GM15510 (cell line): Measurements from ENCODE around the gene CEBPB.

Experiments used
- POLR2A ChIP-seq: IDR thresholded peaks from 3 replicates; pipeline ENCODE4 v1.6.1; 2011; ENCODE audit warnings: borderline replicate concordance; ENCODE audit not compliant: insufficient read length; ENCODE audit errors: extremely low read depth

Gene CEBPB

GRCh38 chr20:50190251-50191064 is at the start of gene CEBPB:
Gene CEBPB (plus strand): TSS chr20:50190830. CDS start chr20:50191034, 204 bp downstream.
- peak; percentile 87 for TF ChIP-seq POLR2A

- no peak for TF ChIP-seq POLR2A
These were observed 49.5 kb upstream of the CEBPB start for GRCh38 chr20:50141018-50141675.

- no peak for TF ChIP-seq POLR2A
These were observed 48.6 kb upstream of the CEBPB start for GRCh38 chr20:50141811-50142561.

- no peak for TF ChIP-seq POLR2A
These were observed 47.8 kb upstream of the CEBPB start for GRCh38 chr20:50142812-50143211.

- TF ChIP-seq POLR2A, result no peak
These were observed 46.3 kb upstream of the CEBPB start for GRCh38 chr20:50144362-50144761.

GRCh38 chr20:50145566-50145965 is 45.1 kb upstream of the CEBPB start:
- no peak for TF ChIP-seq POLR2A

- no peak for TF ChIP-seq POLR2A
These were observed 44.4 kb upstream of the CEBPB start for GRCh38 chr20:50146214-50146613.

GRCh38 chr20:50146732-50147662 is 43.6 kb upstream of the CEBPB start:
- peak; percentile 40 for TF ChIP-seq POLR2A

- no peak for TF ChIP-seq POLR2A
These were observed 41.0 kb upstream of the CEBPB start for GRCh38 chr20:50149481-50150254.

GRCh38 chr20:50151034-50151743 is 39.4 kb upstream of the CEBPB start:
- TF ChIP-seq POLR2A, result no peak

- TF ChIP-seq POLR2A, result no peak
These were observed 38.1 kb upstream of the CEBPB start for GRCh38 chr20:50152394-50153152.

GRCh38 chr20:50153153-50153499 is 37.5 kb upstream of the CEBPB start:
- TF ChIP-seq POLR2A, result no peak
